GM23248 (cell line): ENCODE results near the gene SLC35A2. TPM values are rescaled to one million over a fixed set of nuclear protein-coding genes. Genes with fewer than 3 reads are reported as not detected.

ENCODE experiments used
- DNase-seq: peaks from one replicate; pipeline ENCODE4 v3.0.0-alpha.2; 2015
- H2AFZ ChIP-seq: fragments of 200-600 bp; sonication (generic); 2 replicates; pipeline ENCODE4 v1.6.1; 2016; ENCODE audit warnings: antibody characterized with exemption
- H3F3A ChIP-seq: fragments of 200-600 bp; sonication (generic); 2 replicates; pipeline ENCODE4 v1.6.1; 2016; ENCODE audit warnings: mild to moderate bottlenecking, antibody characterized with exemption, mixed run types; ENCODE audit not compliant: insufficient read depth
- H3K27ac ChIP-seq: fragments of 200-600 bp; sonication (generic); 2 replicates; pipeline ENCODE4 v1.5.1; 2016; ENCODE audit warnings: mild to moderate bottlenecking
- H3K27me3 ChIP-seq: fragments of 200-600 bp; sonication (generic); replicated peaks from 2 replicates; pipeline ENCODE4 v1.6.1; 2016; ENCODE audit warnings: mild to moderate bottlenecking; ENCODE audit not compliant: insufficient read depth
- H3K36me3 ChIP-seq: fragments of 200-600 bp; sonication (generic); 2 replicates; pipeline ENCODE4 v1.6.1; 2016; ENCODE audit warnings: low read depth, mild to moderate bottlenecking
- H3K4me1 ChIP-seq: fragments of 200-600 bp; sonication (generic); 2 replicates; pipeline ENCODE4 v1.6.1; 2016; ENCODE audit warnings: mild to moderate bottlenecking; ENCODE audit not compliant: insufficient read depth
- H3K4me2 ChIP-seq: fragments of 200-600 bp; sonication (generic); one replicate; pipeline ENCODE4 v1.6.1; 2016; ENCODE audit warnings: mild to moderate bottlenecking; ENCODE audit not compliant: unreplicated experiment
- H3K4me3 ChIP-seq: fragments of 200-600 bp; sonication (generic); 2 replicates; pipeline ENCODE4 v1.5.1; 2016; ENCODE audit warnings: mild to moderate bottlenecking
- H3K79me2 ChIP-seq: fragments of 200-600 bp; sonication (generic); 2 replicates; pipeline ENCODE4 v1.6.1; 2016; ENCODE audit warnings: mild to moderate bottlenecking; ENCODE audit not compliant: insufficient read depth
- H3K9ac ChIP-seq: fragments of 200-600 bp; sonication (generic); 2 replicates; pipeline ENCODE4 v1.6.1; 2016; ENCODE audit warnings: mild to moderate bottlenecking
- H3K9me2 ChIP-seq: fragments of 200-600 bp; sonication (generic); 2 replicates; pipeline ENCODE4 v1.6.1; 2016; ENCODE audit warnings: mixed run types, mild to moderate bottlenecking, moderate library complexity; ENCODE audit not compliant: insufficient read depth
- H3K9me3 ChIP-seq: fragments of 200-600 bp; sonication (generic); one replicate; pipeline ENCODE4 v1.6.1; 2017; ENCODE audit warnings: low read depth
- H4K20me1 ChIP-seq: fragments of 200-600 bp; sonication (generic); 2 replicates; pipeline ENCODE4 v1.6.0; 2016; ENCODE audit not compliant: insufficient read depth
- EZH2 ChIP-seq: fragments of 200-600 bp; sonication (generic); IDR thresholded peaks from 2 replicates; pipeline ENCODE4 v1.6.1; 2018; ENCODE audit warnings: antibody characterized with exemption, mild to moderate bottlenecking; ENCODE audit not compliant: insufficient read depth, poor library complexity, severe bottlenecking
- EZH2phosphoT487 ChIP-seq: fragments of 200-600 bp; sonication (generic); IDR thresholded peaks from 2 replicates; pipeline ENCODE4 v1.6.1; 2018; ENCODE audit warnings: antibody characterized with exemption, moderate library complexity, mild to moderate bottlenecking, low read depth; ENCODE audit not compliant: insufficient read depth
- WGBS, 2 experiments: methylation state at CpG; one replicate each; pipeline ENCODE4 v1.1.6; 2015 to 2017; ENCODE audit warnings: low lambda C conversion rate in 2 of 2, low coverage in 1 of 2; ENCODE audit errors: missing lambda C conversion rate in 2 of 2; 5-methylcytosine and 5-hydroxymethylcytosine counted together
- in situ Hi-C: fragments of 300-500 bp; cut with MboI; formaldehyde crosslinking; loops from 2 replicates; pipeline ENCODE4 v1.15.0; 2020
- polyA plus RNA-seq: library from polyadenylated mRNA; unstranded; fragments of >200 nt; fragmentation: Nextera tagmentation; extraction: Ambion mirVana; gene quantifications from 2 replicates; pipeline ENCODE4 v1.2.1, GENCODE V29; 2016
- total RNA-seq: library from RNA; depleted of rRNA; stranded (reverse); fragments of >200 nt; shearing (Covaris generic); gene quantifications from 2 replicates; pipeline ENCODE4 v1.2.3, GENCODE V29; 2014

SLC35A2 gene
- total and polyA plus RNA-seq, 2 experiments from 2014 or later, result 29.1 to 54.6 TPM

DNA sequence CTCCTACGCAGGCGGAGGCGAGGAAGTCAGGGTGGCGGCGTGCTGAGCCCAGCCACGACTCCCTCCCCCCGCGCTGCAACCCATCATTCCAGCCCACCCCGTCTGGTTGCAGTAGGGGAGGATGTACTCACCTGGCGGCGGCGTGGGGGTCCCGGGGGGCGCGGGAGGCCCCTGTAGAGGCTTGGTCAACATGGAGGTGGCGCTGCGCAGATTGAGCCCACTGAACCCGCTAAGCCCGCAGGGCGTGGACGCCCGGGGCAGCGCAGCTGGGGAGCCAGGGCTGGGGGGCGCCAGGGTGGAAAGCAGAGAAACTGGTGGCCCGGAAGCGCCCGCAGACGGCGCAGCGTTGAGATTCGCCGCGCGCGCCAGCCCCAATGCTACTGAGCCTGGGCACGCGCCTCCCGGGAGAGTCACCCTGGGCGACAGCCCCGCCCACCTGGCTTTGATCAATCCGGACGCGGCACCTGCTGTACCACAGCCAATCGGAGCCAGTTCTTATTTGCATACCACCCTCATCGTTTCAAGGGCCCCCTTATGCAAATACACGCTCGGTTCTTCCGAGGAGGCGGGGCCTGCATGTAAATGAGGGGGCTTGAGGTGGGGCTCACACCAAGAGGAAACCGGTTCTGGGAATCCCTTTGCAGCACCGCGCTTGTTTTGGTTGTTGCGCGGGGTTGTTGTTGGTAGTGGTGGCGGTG lies 7.3 kb upstream of the SLC35A2 start, which contains the start of gene PIM2:
Gene PIM2, minus strand, starts transcription at position 382 of the 698 bp plus-strand sequence. Its CDS starts 190 bp downstream, at position 192.
- in situ Hi-C loops, result loop anchor here (25.0 kb wide), 1 partner anchor 256 kb away; no protein-coding TSS in a partner anchor
- peak within 1 kb of the TSS; percentile 46 for H3K27ac ChIP-seq
- no peaks in the 10 kb centered on the region for H4K20me1 ChIP-seq
- no peaks in the 10 kb centered on the region for H3K9me3 ChIP-seq
- peak within 1 kb of the TSS; percentile 79 for H3K4me3 ChIP-seq
- peak; percentile 82 for DNase-seq
- H3K79me2 ChIP-seq, result no peaks in the 10 kb centered on the region
- peak within 1 kb of the TSS; percentile 78 for H3K9ac ChIP-seq
- peak within 1 kb of the TSS; percentile 76 for H3K4me2 ChIP-seq
- 1 to 7% methylated on average over 10 to 22 of the region's 55 CpGs for WGBS, 2 experiments
- no peaks in the 10 kb centered on the region for H3K36me3 ChIP-seq
- H2AFZ ChIP-seq, result peak within 1 kb of the TSS; percentile 48; the same call in 1 of the 2 replicates
- no peaks in the 10 kb centered on the region for H3K27me3 ChIP-seq
- H3F3A ChIP-seq, result peaks cover 27% of the 10 kb centered on the region
- peaks cover 12% of the 10 kb centered on the region; the same call in 1 of the 2 replicates for H3K4me1 ChIP-seq
- TF ChIP-seq EZH2phosphoT487 (no peak), EZH2 (no peak)
- H3K9me2 ChIP-seq, result no peaks in the 10 kb centered on the region

GRCh38 chrX:48918301-48918642 lies 6.8 kb upstream of the SLC35A2 start:
- H4K20me1 ChIP-seq, result no peaks in the 10 kb centered on the region
- H3K79me2 ChIP-seq, result no peaks in the 10 kb centered on the region
- peak overlapping the region; percentile 76 for H3K4me2 ChIP-seq
- H2AFZ ChIP-seq, result no peak overlapping the region
- peak overlapping the region; percentile 79 for H3K4me3 ChIP-seq
- no peak for DNase-seq
- H3F3A ChIP-seq, result peaks cover 27% of the 10 kb centered on the region
- TF ChIP-seq EZH2 (no peak), EZH2phosphoT487 (no peak)
- no peaks in the 10 kb centered on the region for H3K36me3 ChIP-seq
- H3K9ac ChIP-seq, result peak overlapping the region; percentile 78
- 0 to 11% methylated on average over 2 to 21 of the region's 23 CpGs for WGBS, 2 experiments
- no peak overlapping the region for H3K27ac ChIP-seq
- H3K9me2 ChIP-seq, result no peaks in the 10 kb centered on the region
- no peaks in the 10 kb centered on the region for H3K27me3 ChIP-seq
- in situ Hi-C loops, result loop anchor here (25.0 kb wide), 1 partner anchor 256 kb away; no protein-coding TSS in a partner anchor
- H3K4me1 ChIP-seq, result peaks cover 12% of the 10 kb centered on the region; the same call in 1 of the 2 replicates
- H3K9me3 ChIP-seq, result no peaks in the 10 kb centered on the region

GRCh38 chrX:48917139-48918001 lies 5.9 kb upstream of the SLC35A2 start:
- in situ Hi-C loops, result loop anchor here (25.0 kb wide), 1 partner anchor 255 kb away; no protein-coding TSS in a partner anchor
- no peak for TF ChIP-seq EZH2phosphoT487
- TF ChIP-seq EZH2, result no peak
- Histone ChIP-seq H3K36me3 (no peaks in the 10 kb centered on the region), H3F3A (peaks cover 27% of the 10 kb centered on the region), H2AFZ (no peak overlapping the region), H3K4me2 (no peak overlapping the region), H3K79me2 (no peaks in the 10 kb centered on the region), H3K27me3 (no peaks in the 10 kb centered on the region), H3K4me3 (no peak overlapping the region), H3K9ac (no peak overlapping the region), H3K9me3 (no peaks in the 10 kb centered on the region), H3K4me1 (peaks cover 12% of the 10 kb centered on the region; the same call in 1 of the 2 replicates), H3K27ac (peak overlapping the region; percentile 46), H3K9me2 (no peaks in the 10 kb centered on the region), H4K20me1 (no peaks in the 10 kb centered on the region)
- 15 to 24% methylated on average over 20 to 24 of the region's 27 CpGs for WGBS, 2 experiments
- peak; percentile 88 for DNase-seq

GRCh38 chrX:48914593-48915493 lies 3.4 kb upstream of the SLC35A2 start:
- Histone ChIP-seq H3K9ac (no peak overlapping the region), H3K79me2 (peaks cover 16% of the 10 kb centered on the region), H3K9me2 (no peaks in the 10 kb centered on the region), H2AFZ (no peak overlapping the region), H3K36me3 (no peaks in the 10 kb centered on the region), H3K4me3 (no peak overlapping the region), H3K4me2 (no peak overlapping the region), H3K4me1 (peaks cover 8% of the 10 kb centered on the region; the same call in 1 of the 2 replicates), H3K27me3 (no peaks in the 10 kb centered on the region), H4K20me1 (no peaks in the 10 kb centered on the region), H3K27ac (no peak overlapping the region), H3K9me3 (no peaks in the 10 kb centered on the region), H3F3A (0 out of 2 replicates have a peak, but pooled peaks cover 12% of the 10 kb centered on the region)
- DNase-seq, result no peak
- WGBS, 2 experiments, result 94 to 98% methylated on average over 12 to 13 of the region's 13 CpGs
- TF ChIP-seq EZH2 (no peak), EZH2phosphoT487 (no peak)
- in situ Hi-C loops, result loop anchor here (25.0 kb wide), 1 partner anchor 253 kb away; no protein-coding TSS in a partner anchor
